K562 (cell line): ENCODE data around the gene SYCE1.
"Not testable (repeated sequence)": the region's sequence is repeated elsewhere in the genome, so short reads cannot be mapped to it uniquely, and the experiment has no call there.

ENCODE experiments used
- CBX5 ChIP-seq: IDR thresholded peaks from 2 replicates; pipeline ENCODE4 v1.6.1; 2014; ENCODE audit warnings: low read depth, borderline replicate concordance
- CTCF ChIP-seq, 3 experiments: IDR thresholded peaks in 2 of 3; conservative IDR thresholded peaks in 1 of 3; 2 replicates each; pipeline ENCODE4 v1.5.1; 2011 to 2012; ENCODE audit warnings: low read length in 3 of 3, mild to moderate bottlenecking in 3 of 3, control low read depth in 2 of 3, improper control_type of control experiment in 1 of 3, inconsistent platforms in 1 of 3, low read depth in 1 of 3, mixed read lengths in 1 of 3, moderate library complexity in 1 of 3; ENCODE audit not compliant: insufficient read depth in 2 of 3
- MXI1 ChIP-seq: IDR thresholded peaks from 2 replicates; pipeline ENCODE4 v1.6.1; 2011; ENCODE audit warnings: low read depth, mild to moderate bottlenecking, improper control_type of control experiment, low read length
- POLR2A ChIP-seq: fragments of 450-650 bp; conservative IDR thresholded peaks from 2 replicates; pipeline ENCODE4 v1.6.1; 2016
- ZFX ChIP-seq: sonication (generic); formaldehyde crosslinking; IDR thresholded peaks from 2 replicates; pipeline ENCODE4 v1.8.0; 2022; ENCODE audit warnings: mild to moderate bottlenecking, missing genetic modification reagents, moderate library complexity
- ZNF512 ChIP-seq: IDR thresholded peaks from 2 replicates; pipeline ENCODE4 v1.6.1; 2016; ENCODE audit warnings: missing genetic modification characterization, missing compliant biosample characterization

GRCh38 chr10:133603434-133603833 lies 38.1 kb upstream of the SYCE1 start:
- TF ChIP-seq ZNF512; CBX5; POLR2A; ZFX (CRISPR knock-in tag); MXI1; CTCF (IDR thresholded peaks at IDR 0.05 in 2 of 3, conservative IDR thresholded peaks at IDR 0.05 in 1 of 3; ENCODE audit: insufficient read depth in 2 of 3, low read depth in 1 of 3, low read length in 3 of 3): not testable (repeated sequence)
